Body of pancreas (tissue), 4 donors: ENCODE measurements around the gene ACTR5. TPM values are rescaled to one million over a fixed set of nuclear protein-coding genes. Genes with fewer than 3 reads are reported as not detected.

Experiments used
- ATAC-seq: fragments of 150-250 bp; one replicate; pipeline ENCODE4 v1.9.1; 2016
- DNase-seq, 4 donors: peaks; one replicate each; pipeline ENCODE4 v3.0.0-alpha.2; 2019
- H3K27ac ChIP-seq, 4 donors: fragments of 200-600 bp; sonication (generic); 1 replicate in 3 of 4; 2 replicates in 1 of 4; pipeline versions ENCODE4 v1.5.1 to v1.6.1; 2016 to 2019; ENCODE audit warnings: mild to moderate bottlenecking in 1 of 4, mixed read lengths in 1 of 4, moderate library complexity in 1 of 4
- H3K27me3 ChIP-seq, 2 donors: fragments of 200-600 bp; sonication (generic); one replicate each; pipeline ENCODE4 v1.6.0; 2016; ENCODE audit warnings: mild to moderate bottlenecking in 1 of 2
- H3K36me3 ChIP-seq, 2 donors: fragments of 200-600 bp; sonication (generic); replicated peaks in 1 of 2; 2 replicates each; pipeline ENCODE4 v1.5.1; 2016; ENCODE audit warnings: low read depth in 2 of 2; ENCODE audit not compliant: insufficient read depth in 1 of 2
- H3K4me1 ChIP-seq: fragments of 200-600 bp; sonication (generic); one replicate; pipeline ENCODE4 v1.6.0; 2016
- H3K4me3 ChIP-seq, 2 donors: fragments of 200-600 bp; sonication (generic); 1 replicate in 1 of 2; 2 replicates in 1 of 2; pipeline ENCODE4 v1.5.1; 2016 to 2019
- H3K9me3 ChIP-seq, 3 donors: fragments of 200-600 bp; sonication (generic); 1 replicate in 2 of 3; 2 replicates in 1 of 3; pipeline ENCODE4 v1.5.1; 2016
- CTCF ChIP-seq, 7 experiments: fragments of 450-650 bp in 4 of 7; fragments of 200-600 bp in 3 of 7; sonication (generic) in 3 of 7; IDR thresholded peaks; one replicate each; pipeline ENCODE4 v1.5.1; 2016 to 2019; ENCODE audit warnings: antibody characterized with exemption in 7 of 7
- POLR2A ChIP-seq, 3 donors: fragments of 450-650 bp; IDR thresholded peaks; one replicate each; pipeline ENCODE4 v1.6.1; 2016; ENCODE audit warnings: antibody characterized with exemption in 3 of 3, mild to moderate bottlenecking in 2 of 3
- WGBS, 2 donors: methylation state at CpG; one replicate each; pipeline ENCODE4 v1.1.5; 2017; 5-methylcytosine and 5-hydroxymethylcytosine counted together
- intact Hi-C: fragments of 100-400 bp; cut with DNase I; formaldehyde crosslinking; loops from one replicate; pipeline ENCODE4 v1.15.1; 2023
- total RNA-seq, 2 donors: library from RNA; depleted of rRNA; stranded (reverse); fragments of >200 nt; gene quantifications; one replicate each; pipeline ENCODE4 v1.1.0, GENCODE V29; 2016

ACTR5 gene
- total RNA-seq, 2 donors from 2014 or later = 4.9 to 7.9 TPM

- DNase-seq (no peak), ATAC-seq (no peak)
- Histone ChIP-seq H3K36me3 (peaks cover 5 to 21% of the 10 kb centered on the region in 2 donors), H3K4me1 (no peaks in the 10 kb centered on the region), H3K9me3 (no peaks in the 10 kb centered on the region), H3K27ac (no peak overlapping the region), H3K27me3 (no peaks in the 10 kb centered on the region), H3K4me3 (no peak overlapping the region)
- TF ChIP-seq POLR2A (IDR thresholded peaks at IDR 0.05) (no peak), CTCF (IDR thresholded peaks at IDR 0.05) (no peak)
- WGBS, 2 donors = 92 to 97% methylated on average over 6 to 7 of the region's 7 CpGs
- intact Hi-C loops = no loop called here
Observed at GRCh38 chr20:38759106-38759505, 10.8 kb downstream of the ACTR5 start.

GRCh38 chr20:38760978-38761377 lies 12.7 kb downstream of the ACTR5 start:
- H3K4me3 ChIP-seq = no peak overlapping the region
- H3K36me3 ChIP-seq = peaks cover 0 to 12% of the 10 kb centered on the region in 2 donors
- no peak overlapping the region for H3K27ac ChIP-seq
- intact Hi-C loops = no loop called here
- H3K9me3 ChIP-seq = no peaks in the 10 kb centered on the region
- WGBS, 2 donors = 82 to 84% methylated on average over 4 of the region's 4 CpGs
- no peaks in the 10 kb centered on the region for H3K27me3 ChIP-seq
- TF ChIP-seq POLR2A (IDR thresholded peaks at IDR 0.05) = no peak
- no peak for TF ChIP-seq CTCF (IDR thresholded peaks at IDR 0.05)
- H3K4me1 ChIP-seq = peaks cover 18% of the 10 kb centered on the region
- ATAC-seq (no peak), DNase-seq (no peak)

- DNase-seq = no peak
- no peak overlapping the region for H3K4me3 ChIP-seq
- intact Hi-C loops = no loop called here
- no peak for ATAC-seq
- H3K4me1 ChIP-seq = peaks cover 26% of the 10 kb centered on the region
- no peak overlapping the region for H3K27ac ChIP-seq
- TF ChIP-seq CTCF (IDR thresholded peaks at IDR 0.05) (no peak), POLR2A (IDR thresholded peaks at IDR 0.05) (no peak)
- H3K9me3 ChIP-seq = no peaks in the 10 kb centered on the region
- peaks cover 0 to 7% of the 10 kb centered on the region in 2 donors for H3K36me3 ChIP-seq
- H3K27me3 ChIP-seq = no peaks in the 10 kb centered on the region
Observed at GRCh38 chr20:38762174-38762573, 13.9 kb downstream of the ACTR5 start.

DNA sequence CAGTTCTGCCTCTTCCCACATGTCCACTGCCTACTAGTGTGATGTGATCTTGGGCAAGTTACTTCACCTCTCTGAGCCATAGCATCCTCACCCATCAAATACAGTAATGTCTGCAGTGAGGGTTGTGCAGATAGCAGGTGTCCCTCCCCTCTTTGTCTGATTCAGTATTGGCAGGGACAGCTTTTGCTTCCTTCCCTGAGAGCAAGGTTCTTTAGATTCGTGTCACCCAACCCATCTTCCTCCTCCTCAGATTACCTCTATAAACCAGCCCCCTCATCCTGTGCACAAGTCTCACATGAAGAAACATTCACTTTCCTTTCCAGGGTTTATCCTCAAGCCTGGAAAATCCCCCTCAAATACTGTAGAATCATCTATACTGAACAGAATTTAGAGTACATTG lies 15.4 kb downstream of the ACTR5 start:
- Histone ChIP-seq H3K27ac (no peak overlapping the region), H3K27me3 (no peaks in the 10 kb centered on the region), H3K9me3 (no peaks in the 10 kb centered on the region), H3K4me3 (no peak overlapping the region), H3K4me1 (peaks cover 26% of the 10 kb centered on the region), H3K36me3 (peaks cover 0 to 6% of the 10 kb centered on the region in 2 donors)
- TF ChIP-seq CTCF (IDR thresholded peaks at IDR 0.05) (no peak), POLR2A (IDR thresholded peaks at IDR 0.05) (no peak)
- 81 to 89% methylated on average over 1 of the region's 1 CpG for WGBS, 2 donors
- intact Hi-C loops = no loop called here
- DNase-seq (no peak), ATAC-seq (no peak)

GRCh38 chr20:38764567-38765318 lies 16.5 kb downstream of the ACTR5 start:
- WGBS, 2 donors = 71% methylated on average over 10 to 11 of the region's 11 CpGs
- peak; percentile 37 to 82 (median 57) for DNase-seq
- no peaks in the 10 kb centered on the region for H3K9me3 ChIP-seq
- intact Hi-C loops = no loop called here
- H3K4me3 ChIP-seq = no peak overlapping the region
- H3K4me1 ChIP-seq = peaks cover 26% of the 10 kb centered on the region
- TF ChIP-seq POLR2A (IDR thresholded peaks at IDR 0.05) (no peak), CTCF (IDR thresholded peaks at IDR 0.05) (no peak)
- no peaks in the 10 kb centered on the region for H3K27me3 ChIP-seq
- peaks cover 3 to 6% of the 10 kb centered on the region in 2 donors for H3K36me3 ChIP-seq
- H3K27ac ChIP-seq = no peak overlapping the region
- ATAC-seq = peak; percentile 65
